Esophagus squamous epithelium (tissue), 4 donors: Measurements from ENCODE around the gene IFNGR1.
"Not testable (repeated sequence)": the region's sequence is repeated elsewhere in the genome, so short reads cannot be mapped to it uniquely, and the experiment has no call there.

Experiments used
- CTCF ChIP-seq, 6 experiments: fragments of 450-650 bp in 4 of 6; fragments of 200-600 bp in 2 of 6; sonication (generic) in 2 of 6; IDR thresholded peaks; one replicate each; pipeline ENCODE4 v1.5.1; 2016 to 2019; ENCODE audit warnings: antibody characterized with exemption in 6 of 6, mild to moderate bottlenecking in 4 of 6, moderate library complexity in 4 of 6
- POLR2A ChIP-seq, 4 donors: fragments of 450-650 bp; IDR thresholded peaks; one replicate each; pipeline ENCODE4 v1.6.1; 2017; ENCODE audit warnings: antibody characterized with exemption in 4 of 4, mild to moderate bottlenecking in 4 of 4, moderate library complexity in 3 of 4

DNA sequence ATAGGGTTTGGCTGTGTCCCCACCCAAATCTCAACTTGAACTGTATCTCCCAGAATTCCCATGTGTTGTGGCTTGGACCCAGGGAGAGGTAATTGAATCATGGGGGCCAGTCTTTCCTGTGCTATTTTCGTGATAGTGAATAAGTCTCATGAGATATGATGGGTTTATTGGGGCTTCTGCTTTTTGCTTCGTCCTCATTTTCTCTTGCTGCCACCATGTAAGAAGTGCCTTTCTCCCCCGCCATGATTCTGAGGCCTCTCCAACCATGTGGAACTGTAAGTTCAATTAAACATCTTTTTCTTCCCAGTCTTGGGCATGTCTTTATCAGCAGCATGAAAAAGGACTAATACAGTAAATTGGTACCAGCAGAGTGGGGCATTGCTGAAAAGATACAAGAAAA lies 11.7 kb downstream of the IFNGR1 start:
- TF ChIP-seq CTCF, POLR2A (IDR thresholded peaks at IDR 0.05): not testable (repeated sequence)
